Neuronal stem cell (in vitro differentiated cells): ENCODE results near the gene FARP1.

Source experiments
- DNase-seq: peaks from one replicate; pipeline ENCODE4 v3.0.0-alpha.2; 2013; ENCODE audit warnings: low spot score
- H2AFZ ChIP-seq: one replicate; pipeline ENCODE4 v1.6.1; 2013; ENCODE audit warnings: mild to moderate bottlenecking, low read length, inconsistent platforms
- H2AK5ac ChIP-seq: 2 replicates; pipeline ENCODE4 v1.6.1; 2013; ENCODE audit warnings: low read depth, mild to moderate bottlenecking, inconsistent platforms, low read length, moderate library complexity, mixed read lengths
- H2BK120ac ChIP-seq: 2 replicates; pipeline ENCODE4 v1.6.1; 2013; ENCODE audit warnings: low read depth, mild to moderate bottlenecking, inconsistent platforms, low read length, moderate library complexity, mixed read lengths
- H2BK12ac ChIP-seq: one replicate; pipeline ENCODE4 v1.6.1; 2013; ENCODE audit warnings: low read length, inconsistent platforms
- H2BK15ac ChIP-seq: 2 replicates; pipeline ENCODE4 v1.6.1; 2013; ENCODE audit warnings: mild to moderate bottlenecking, low read length, inconsistent platforms, mixed read lengths
- H2BK5ac ChIP-seq: one replicate; pipeline ENCODE4 v1.6.1; 2013; ENCODE audit warnings: inconsistent platforms, mild to moderate bottlenecking, low read length, moderate library complexity
- H3K14ac ChIP-seq: one replicate; pipeline ENCODE4 v1.6.1; 2013; ENCODE audit warnings: low read length, inconsistent platforms
- H3K18ac ChIP-seq: 2 replicates; pipeline ENCODE4 v1.6.1; 2013; ENCODE audit warnings: low read length, inconsistent platforms
- H3K23ac ChIP-seq: 2 replicates; pipeline ENCODE4 v1.6.1; 2013; ENCODE audit warnings: low read depth, mild to moderate bottlenecking, mixed read lengths, low read length, inconsistent platforms; ENCODE audit not compliant: poor library complexity
- H3K27ac ChIP-seq: replicated peaks from 3 replicates; pipeline ENCODE4 v1.5.1; 2013; ENCODE audit warnings: low read length, inconsistent platforms
- H3K27me3 ChIP-seq, 3 experiments: 2 replicates each; pipeline ENCODE4 v1.6.1; 2013; ENCODE audit warnings: low read length in 3 of 3, mild to moderate bottlenecking in 2 of 3, inconsistent platforms in 1 of 3, low read depth in 1 of 3, mixed read lengths in 1 of 3, moderate library complexity in 1 of 3; ENCODE audit not compliant: control insufficient read depth in 3 of 3, insufficient read depth in 3 of 3
- H3K36me3 ChIP-seq, 2 donors: replicated peaks in 1 of 2; 2 replicates each; pipeline ENCODE4 v1.6.1; 2013; ENCODE audit warnings: low read length in 2 of 2; ENCODE audit not compliant: control insufficient read depth in 2 of 2, insufficient read depth in 2 of 2
- H3K4ac ChIP-seq: 2 replicates; pipeline ENCODE4 v1.6.1; 2013; ENCODE audit warnings: inconsistent platforms, mild to moderate bottlenecking, low read length, moderate library complexity
- H3K4me1 ChIP-seq, 2 donors: 1 replicate in 1 of 2; 2 replicates in 1 of 2; pipeline ENCODE4 v1.6.1; 2013; ENCODE audit warnings: low read length in 2 of 2, low read depth in 1 of 2; ENCODE audit not compliant: control insufficient read depth in 2 of 2, insufficient read depth in 1 of 2
- H3K4me2 ChIP-seq: one replicate; pipeline ENCODE4 v1.6.1; 2013; ENCODE audit warnings: mild to moderate bottlenecking, low read length, inconsistent platforms; ENCODE audit not compliant: insufficient read depth, poor library complexity, severe bottlenecking
- H3K4me3 ChIP-seq, 2 donors: 2 replicates each; pipeline ENCODE4 v1.5.1; 2013; ENCODE audit warnings: low read length in 2 of 2, mild to moderate bottlenecking in 2 of 2, inconsistent platforms in 1 of 2, moderate library complexity in 1 of 2
- H3K79me1 ChIP-seq: one replicate; pipeline ENCODE4 v1.6.1; 2013; ENCODE audit warnings: low read depth, mild to moderate bottlenecking, inconsistent platforms, low read length, moderate library complexity
- H3K9ac ChIP-seq: one replicate; pipeline ENCODE4 v1.6.1; 2013; ENCODE audit warnings: mild to moderate bottlenecking, low read depth, low read length, inconsistent platforms; ENCODE audit not compliant: poor library complexity
- H3K9me3 ChIP-seq, 2 donors: replicated peaks in 1 of 2; 2 replicates each; pipeline versions ENCODE3 to v1.6.1; 2013; ENCODE audit warnings: low read length in 2 of 2, mild to moderate bottlenecking in 2 of 2, inconsistent platforms in 1 of 2, low read depth in 1 of 2, mixed read lengths in 1 of 2, moderate library complexity in 1 of 2; ENCODE audit not compliant: control insufficient read depth in 2 of 2, insufficient read depth in 1 of 2
- H4K8ac ChIP-seq: one replicate; pipeline ENCODE4 v1.6.1; 2013; ENCODE audit warnings: low read depth, mild to moderate bottlenecking, inconsistent platforms, low read length, moderate library complexity
- H4K91ac ChIP-seq: one replicate; pipeline ENCODE4 v1.6.1; 2013; ENCODE audit warnings: low read length, low read depth, mild to moderate bottlenecking, inconsistent platforms; ENCODE audit not compliant: poor library complexity
- WGBS, 2 donors: extraction: QIAGEN DNeasy Blood & Tissue Kit; methylation state at CpG; one replicate each; pipeline ENCODE4 v1.1.7; 2013; ENCODE audit warnings: missing lambda C conversion rate in 2 of 2, mixed read lengths in 1 of 2; ENCODE audit not compliant: insufficient read length in 2 of 2, insufficient replicate concordance in 1 of 2; ENCODE audit errors: extremely low coverage in 2 of 2; 5-methylcytosine and 5-hydroxymethylcytosine counted together

FARP1 gene

DNA sequence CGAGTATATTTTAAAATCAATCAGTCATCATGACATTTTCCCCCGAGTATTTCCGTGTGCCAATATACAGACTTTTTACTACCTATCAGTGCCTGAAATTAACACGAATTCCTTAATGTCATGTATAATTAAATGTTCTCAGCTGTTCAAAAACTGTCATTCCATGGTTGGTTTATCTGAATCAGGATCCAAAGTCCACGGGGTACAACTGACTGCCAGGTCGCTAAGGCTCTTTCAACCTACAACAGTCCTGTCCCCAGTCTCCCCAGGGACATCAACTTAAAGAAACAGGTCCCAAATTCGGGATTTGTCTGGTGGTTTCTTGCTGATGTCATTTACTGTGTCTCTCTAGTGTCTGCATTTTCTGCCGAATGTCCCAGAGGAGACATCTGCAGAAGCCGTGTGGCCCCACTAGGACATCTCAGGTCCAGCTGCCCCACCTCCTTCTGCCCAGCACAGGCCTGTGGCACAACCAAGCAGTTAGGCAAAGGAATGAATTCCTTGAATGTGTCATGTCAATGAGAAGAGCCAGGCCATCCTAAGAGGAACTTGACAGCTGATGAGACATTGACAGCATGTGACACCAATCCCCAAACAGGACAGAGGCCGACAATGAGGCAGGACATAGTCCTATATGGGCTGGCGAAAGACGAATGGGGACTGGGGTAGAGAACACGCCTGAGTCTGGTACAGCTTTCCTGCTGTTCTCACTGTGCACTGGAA is 324.5 kb downstream of the FARP1 start:
- no peak overlapping the region for H2AK5ac ChIP-seq
- no peak overlapping the region for H2BK5ac ChIP-seq
- H3K27ac ChIP-seq: no peak overlapping the region
- DNase-seq: no peak
- no peak overlapping the region for H3K14ac ChIP-seq
- no CpG with 5 or more reads among the region's 13 CpGs for WGBS, 2 donors
- H3K4ac ChIP-seq: no peak overlapping the region
- peaks cover 0 to 4% of the 10 kb centered on the region in 2 donors for H3K4me1 ChIP-seq
- no peak overlapping the region for H2BK120ac ChIP-seq
- no peak overlapping the region for H4K8ac ChIP-seq
- no peak overlapping the region for H3K9ac ChIP-seq
- no peaks in the 10 kb centered on the region for H3K9me3 ChIP-seq
- H3K36me3 ChIP-seq: peaks cover 32 to 88% of the 10 kb centered on the region in 2 donors
- no peak overlapping the region for H3K23ac ChIP-seq
- no peak overlapping the region for H3K18ac ChIP-seq
- H3K27me3 ChIP-seq: no peaks in the 10 kb centered on the region
- H3K4me3 ChIP-seq: no peak overlapping the region
- no peak overlapping the region for H2BK12ac ChIP-seq
- no peak overlapping the region for H3K4me2 ChIP-seq
- no peak overlapping the region for H4K91ac ChIP-seq
- no peak overlapping the region for H2AFZ ChIP-seq
- peaks cover 9% of the 10 kb centered on the region for H3K79me1 ChIP-seq
- no peak overlapping the region for H2BK15ac ChIP-seq

DNA sequence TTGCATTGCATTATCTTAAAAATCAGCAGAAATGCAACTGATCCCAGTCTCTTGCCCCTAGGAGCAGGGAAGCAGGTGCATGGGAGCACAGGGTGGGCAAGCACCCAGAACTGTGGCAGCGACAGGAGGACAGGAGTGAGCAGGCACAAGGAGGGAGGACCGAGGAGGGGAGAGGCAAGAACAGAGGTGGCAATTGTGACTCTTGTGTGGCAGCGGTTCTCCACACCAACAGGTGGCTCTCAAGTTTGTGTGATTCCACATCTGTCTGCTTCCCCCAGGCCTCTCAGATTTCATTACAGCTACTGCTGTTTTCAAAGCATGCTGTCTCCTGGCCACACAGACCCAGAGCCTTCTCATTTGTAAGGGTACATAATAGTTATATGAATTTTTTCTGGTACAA is 325.5 kb downstream of the FARP1 start:
- no CpG with 5 or more reads among the region's 3 CpGs for WGBS, 2 donors
- Histone ChIP-seq H3K4me2 (no peak overlapping the region), H3K36me3 (peaks cover 33 to 87% of the 10 kb centered on the region in 2 donors)

DNA sequence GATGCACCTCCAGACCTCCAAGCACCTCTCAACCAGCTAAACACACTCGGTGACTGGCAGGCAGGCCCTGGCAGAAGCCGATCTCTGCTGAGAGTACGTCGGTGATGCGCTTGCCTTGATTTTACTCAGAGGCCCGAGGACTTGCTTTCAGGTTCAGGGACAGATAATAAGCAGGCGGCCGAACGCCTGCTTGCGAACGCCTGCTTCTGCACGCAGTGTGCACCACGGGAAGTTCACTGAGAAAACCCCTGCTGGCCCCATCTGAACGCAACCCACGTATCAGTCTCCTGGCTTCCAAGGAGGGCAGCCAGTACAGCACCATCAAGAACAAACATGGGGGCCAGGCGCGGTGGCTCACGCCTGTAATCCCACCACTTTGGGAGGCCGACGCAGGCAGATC is 326.0 kb downstream of the FARP1 start:
- Histone ChIP-seq H3K4me3 (no peak overlapping the region), H3K36me3 (peaks cover 37 to 87% of the 10 kb centered on the region in 2 donors), H3K4me1 (peaks cover 0 to 4% of the 10 kb centered on the region in 2 donors), H2BK12ac (no peak overlapping the region), H3K14ac (no peak overlapping the region), H3K9ac (no peak overlapping the region), H3K4ac (no peak overlapping the region), H2AK5ac (no peak overlapping the region), H3K23ac (no peak overlapping the region), H2AFZ (no peak overlapping the region), H2BK120ac (peak overlapping the region; percentile 24), H2BK15ac (no peak overlapping the region), H3K79me1 (peaks cover 5% of the 10 kb centered on the region), H3K27ac (no peak overlapping the region), H2BK5ac (no peak overlapping the region), H3K4me2 (no peak overlapping the region), H3K27me3 (no peaks in the 10 kb centered on the region), H4K91ac (no peak overlapping the region), H4K8ac (no peak overlapping the region), H3K18ac (no peak overlapping the region), H3K9me3 (no peaks in the 10 kb centered on the region)
- DNase-seq: no peak
- WGBS, 2 donors: no CpG with 5 or more reads among the region's 20 CpGs

More for the DNA sequence above, 325.5 kb downstream of the FARP1 start:
- H3K9ac ChIP-seq: no peak overlapping the region
- no peak overlapping the region for H2BK5ac ChIP-seq
- H2BK120ac ChIP-seq: no peak overlapping the region
- no peak overlapping the region for H4K8ac ChIP-seq
- H3K18ac ChIP-seq: no peak overlapping the region
- H2AK5ac ChIP-seq: no peak overlapping the region
- H4K91ac ChIP-seq: no peak overlapping the region
- H3K4me1 ChIP-seq: peaks cover 0 to 4% of the 10 kb centered on the region in 2 donors
- no peak for DNase-seq
- H2AFZ ChIP-seq: no peak overlapping the region
- no peaks in the 10 kb centered on the region for H3K27me3 ChIP-seq
- peaks cover 5% of the 10 kb centered on the region for H3K79me1 ChIP-seq
- H3K27ac ChIP-seq: no peak overlapping the region
- H3K9me3 ChIP-seq: no peaks in the 10 kb centered on the region
- no peak overlapping the region for H3K14ac ChIP-seq
- H2BK12ac ChIP-seq: no peak overlapping the region
- no peak overlapping the region for H3K4me3 ChIP-seq
- no peak overlapping the region for H2BK15ac ChIP-seq
- no peak overlapping the region for H3K4ac ChIP-seq
- H3K23ac ChIP-seq: no peak overlapping the region

DNA sequence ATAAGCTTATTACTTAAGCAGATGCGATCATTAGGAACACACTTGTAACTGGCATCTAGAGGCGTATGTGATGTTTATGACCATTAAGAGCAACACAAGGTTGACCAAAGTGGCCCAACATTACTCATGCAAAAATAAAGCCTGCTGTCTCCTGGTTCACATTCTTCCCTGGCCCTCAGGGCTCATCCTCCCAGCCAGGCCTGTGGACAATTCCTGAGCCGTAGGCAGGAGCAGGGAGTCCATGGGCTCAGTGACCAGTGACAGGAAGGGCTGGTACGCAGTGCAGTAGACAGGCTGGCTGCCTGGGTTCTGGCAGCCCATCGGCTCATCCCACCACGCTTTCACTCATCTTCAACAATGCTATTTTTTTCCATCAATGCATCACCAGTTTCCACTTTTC is 328.0 kb downstream of the FARP1 start:
- Histone ChIP-seq H4K8ac (no peak overlapping the region), H3K4ac (no peak overlapping the region), H3K23ac (no peak overlapping the region), H3K4me3 (no peak overlapping the region), H2AFZ (no peak overlapping the region), H3K79me1 (no peaks in the 10 kb centered on the region), H3K27me3 (no peaks in the 10 kb centered on the region), H2BK5ac (no peak overlapping the region), H3K27ac (no peak overlapping the region), H3K14ac (no peak overlapping the region), H3K18ac (no peak overlapping the region), H3K9ac (peak overlapping the region; percentile 12), H3K4me1 (peaks cover 4 to 7% of the 10 kb centered on the region in 2 donors), H4K91ac (no peak overlapping the region), H3K9me3 (no peaks in the 10 kb centered on the region), H3K36me3 (peaks cover 36 to 90% of the 10 kb centered on the region in 2 donors), H2BK120ac (no peak overlapping the region), H2BK12ac (no peak overlapping the region), H2AK5ac (no peak overlapping the region), H3K4me2 (no peak overlapping the region), H2BK15ac (no peak overlapping the region)
- no peak for DNase-seq
- no CpG with 5 or more reads among the region's 6 CpGs for WGBS, 2 donors
